Esophagus muscularis mucosa (tissue), 4 donors: ENCODE data around the gene LIPC. TPM values are rescaled to one million over a fixed set of nuclear protein-coding genes. Genes with fewer than 3 reads are reported as not detected.

Experiments
- DNase-seq: peaks from one replicate; pipeline ENCODE4 v3.0.0-alpha.2; 2017; ENCODE audit errors: extremely low spot score
- H3K27ac ChIP-seq, 4 donors: fragments of 200-600 bp; sonication (generic); replicated peaks in 1 of 4; 1 replicate in 3 of 4; 2 replicates in 1 of 4; pipeline ENCODE4 v1.5.1; 2016 to 2019; ENCODE audit warnings: mild to moderate bottlenecking in 1 of 4
- H3K27me3 ChIP-seq, 4 donors: fragments of 200-600 bp; sonication (generic); one replicate each; pipeline versions ENCODE4 v1.5.1 to v1.6.0; 2016 to 2019
- H3K36me3 ChIP-seq, 4 donors: fragments of 200-600 bp; sonication (generic); one replicate each; pipeline ENCODE4 v1.5.1; 2016 to 2019
- H3K4me1 ChIP-seq, 4 donors: fragments of 200-600 bp; sonication (generic); one replicate each; pipeline ENCODE4 v1.5.1; 2016 to 2019
- H3K4me3 ChIP-seq, 4 donors: fragments of 200-600 bp; sonication (generic); 1 replicate in 2 of 4; 2 replicates in 2 of 4; pipeline ENCODE4 v1.5.1; 2016 to 2019; ENCODE audit warnings: mild to moderate bottlenecking in 4 of 4, moderate library complexity in 1 of 4
- H3K9me3 ChIP-seq, 4 donors: fragments of 200-600 bp; sonication (generic); 1 replicate in 3 of 4; 2 replicates in 1 of 4; pipeline ENCODE4 v1.5.1; 2016 to 2019
- CTCF ChIP-seq, 3 experiments: fragments of 200-600 bp in 2 of 3; fragments of 450-650 bp in 1 of 3; sonication (generic) in 2 of 3; IDR thresholded peaks; one replicate each; pipeline ENCODE4 v1.5.1; 2017 to 2019; ENCODE audit warnings: antibody characterized with exemption in 3 of 3, mild to moderate bottlenecking in 2 of 3, moderate library complexity in 1 of 3
- EP300 ChIP-seq: sonication (generic); formaldehyde crosslinking; IDR thresholded peaks from one replicate; pipeline ENCODE4 v1.6.1; 2017; ENCODE audit warnings: antibody characterized with exemption
- POLR2A ChIP-seq: fragments of 450-650 bp; IDR thresholded peaks from one replicate; pipeline ENCODE4 v1.6.1; 2017; ENCODE audit warnings: antibody characterized with exemption, moderate library complexity, mild to moderate bottlenecking, low read depth
- POLR2AphosphoS5 ChIP-seq, 2 donors: sonication (generic); formaldehyde crosslinking; IDR thresholded peaks; one replicate each; pipeline ENCODE4 v1.6.1; 2017; ENCODE audit warnings: antibody characterized with exemption in 2 of 2
- WGBS: methylation state at CpG from one replicate; pipeline ENCODE4 v1.1.5; 2018; 5-methylcytosine and 5-hydroxymethylcytosine counted together
- intact Hi-C: fragments of 100-400 bp; cut with DNase I; formaldehyde crosslinking; loops from one replicate; pipeline ENCODE4 v1.15.1; 2023
- total RNA-seq, 4 donors: library from RNA; depleted of rRNA; stranded (reverse); fragments of >200 nt; gene quantifications; one replicate each; pipeline versions ENCODE4 v1.1.0 to v1.2.1, GENCODE V29; 2016

Gene LIPC
- total RNA-seq, 4 donors from 2014 or later, result 0.06 to 0.63 (median 0.37) TPM

DNA sequence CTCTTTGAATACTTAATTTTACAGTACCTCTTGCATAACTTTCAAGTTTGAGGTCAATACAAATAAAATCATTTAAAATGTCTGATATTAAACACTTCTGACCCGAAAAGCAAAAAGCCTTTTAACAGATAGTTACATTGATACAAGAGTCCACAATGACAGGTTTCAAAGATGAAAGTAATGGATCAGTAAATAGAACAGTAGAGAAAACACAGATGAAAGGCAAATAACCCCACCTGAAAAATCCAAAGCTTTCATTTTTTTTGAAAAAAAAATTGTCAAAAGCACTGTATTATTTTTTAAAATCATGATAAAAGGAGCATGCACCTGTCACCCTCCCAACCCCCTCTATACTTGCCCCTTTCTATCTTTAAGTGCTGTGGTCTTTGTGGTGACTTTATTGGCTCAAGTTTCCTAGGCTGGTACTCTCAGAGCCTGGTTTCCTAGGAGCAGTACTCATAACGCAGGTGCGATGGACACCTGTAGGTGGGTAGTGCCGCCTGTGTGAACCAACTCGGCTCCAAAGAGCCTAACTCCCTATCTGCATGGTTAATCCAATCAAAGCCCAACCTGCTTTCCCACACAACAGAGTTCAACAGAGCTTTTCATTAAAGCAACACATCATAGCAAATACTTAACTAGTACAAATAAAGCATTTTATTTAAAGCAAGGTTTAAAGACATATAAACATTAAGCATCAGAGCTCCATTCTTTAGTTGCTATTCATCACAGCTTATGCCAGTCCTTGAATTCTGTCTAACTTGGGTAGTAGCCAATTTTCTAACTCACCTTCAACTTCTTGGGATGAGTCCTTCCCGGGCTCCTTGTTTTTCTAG, 32.2 kb downstream of the LIPC start:
- Histone ChIP-seq H3K4me1 (peaks cover 9 to 11% (median 10%) of the 10 kb centered on the region in 4 donors), H3K4me3 (no peak overlapping the region), H3K27me3 (no peaks in the 10 kb centered on the region), H3K36me3 (no peaks in the 10 kb centered on the region), H3K27ac (no peak overlapping the region), H3K9me3 (no peaks in the 10 kb centered on the region)
- TF ChIP-seq EP300, result no peak
- no peak for TF ChIP-seq POLR2AphosphoS5 (IDR thresholded peaks at IDR 0.05)
- no peak for TF ChIP-seq CTCF (IDR thresholded peaks at IDR 0.05)
- no peak for TF ChIP-seq POLR2A
- DNase-seq, result no peak
- 91% methylated on average over 6 of the region's 6 CpGs for WGBS
- intact Hi-C loops, result no loop called here

- intact Hi-C loops, result no loop called here
- Histone ChIP-seq H3K9me3 (no peaks in the 10 kb centered on the region), H3K27ac (no peak overlapping the region), H3K27me3 (no peaks in the 10 kb centered on the region), H3K4me1 (peaks cover 0 to 4% (median 2%) of the 10 kb centered on the region in 4 donors), H3K36me3 (no peaks in the 10 kb centered on the region), H3K4me3 (no peak overlapping the region)
- no peak for TF ChIP-seq POLR2A
- no peak for TF ChIP-seq EP300
- no peak for TF ChIP-seq POLR2AphosphoS5 (IDR thresholded peaks at IDR 0.05)
- TF ChIP-seq CTCF (IDR thresholded peaks at IDR 0.05), result no peak
- DNase-seq, result no peak
These were observed 33.3 kb downstream of the LIPC start for GRCh38 chr15:58465070-58465469.

GRCh38 chr15:58465866-58466517, 34.2 kb downstream of the LIPC start:
- Histone ChIP-seq H3K4me1 (no peaks in the 10 kb centered on the region), H3K36me3 (no peaks in the 10 kb centered on the region), H3K9me3 (no peaks in the 10 kb centered on the region), H3K27ac (no peak overlapping the region), H3K27me3 (no peaks in the 10 kb centered on the region), H3K4me3 (no peak overlapping the region)
- DNase-seq, result no peak
- intact Hi-C loops, result no loop called here
- TF ChIP-seq CTCF (IDR thresholded peaks at IDR 0.05) (no peak), EP300 (no peak)
- 87% methylated on average over 7 of the region's 7 CpGs for WGBS

DNA sequence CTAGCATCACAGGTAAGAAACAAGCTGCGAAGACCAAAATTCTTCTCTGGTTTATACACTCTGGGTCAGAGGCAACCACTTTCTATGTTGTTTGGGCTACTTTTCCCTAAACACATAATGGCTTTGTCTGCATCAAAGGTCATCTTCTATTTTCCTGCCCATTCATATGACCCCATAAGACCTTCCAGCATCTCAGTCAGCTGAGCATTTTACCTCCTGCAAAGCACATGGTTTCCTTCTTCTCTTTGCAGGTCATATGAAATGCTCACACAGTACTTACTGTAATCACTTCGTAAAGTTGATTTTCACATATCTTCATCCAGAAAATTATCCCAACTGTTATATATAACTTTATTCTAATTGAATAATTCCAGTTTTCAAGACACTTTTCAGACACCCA, 34.8 kb downstream of the LIPC start:
- Histone ChIP-seq H3K4me1 (no peaks in the 10 kb centered on the region), H3K36me3 (no peaks in the 10 kb centered on the region), H3K4me3 (no peak overlapping the region), H3K27me3 (no peaks in the 10 kb centered on the region), H3K27ac (no peak overlapping the region), H3K9me3 (no peaks in the 10 kb centered on the region)
- intact Hi-C loops, result no loop called here
- WGBS, result 100% methylated on average over 2 of the region's 2 CpGs
- DNase-seq, result no peak
- TF ChIP-seq POLR2AphosphoS5 (IDR thresholded peaks at IDR 0.05), result no peak
- TF ChIP-seq EP300, result no peak
- no peak for TF ChIP-seq CTCF (IDR thresholded peaks at IDR 0.05)
- no peak for TF ChIP-seq POLR2A
